ENCODE results near the gene PHGDH.

- TF ChIP-seq POLR2A (IDR thresholded peaks at IDR 0.05; ENCODE audit: low read length) (no peak), GATA1 (IDR thresholded peaks at IDR 0.05; ENCODE audit: low read depth, low read length) (no peak)
Observed at GRCh38 chr1:119731741-119732430, 20.2 kb downstream of the PHGDH start.
